ENCODE data around the gene ZNF324B. TPM values are rescaled to one million over a fixed set of nuclear protein-coding genes. Genes with fewer than 3 reads are reported as not detected.

ZNF324B gene
- total and polyA plus RNA-seq, 2 of the 8 experiments (the other 6 are each of a cell fraction or from before 2014, with no cell fraction given): 2.9 to 6.0 TPM

DNA sequence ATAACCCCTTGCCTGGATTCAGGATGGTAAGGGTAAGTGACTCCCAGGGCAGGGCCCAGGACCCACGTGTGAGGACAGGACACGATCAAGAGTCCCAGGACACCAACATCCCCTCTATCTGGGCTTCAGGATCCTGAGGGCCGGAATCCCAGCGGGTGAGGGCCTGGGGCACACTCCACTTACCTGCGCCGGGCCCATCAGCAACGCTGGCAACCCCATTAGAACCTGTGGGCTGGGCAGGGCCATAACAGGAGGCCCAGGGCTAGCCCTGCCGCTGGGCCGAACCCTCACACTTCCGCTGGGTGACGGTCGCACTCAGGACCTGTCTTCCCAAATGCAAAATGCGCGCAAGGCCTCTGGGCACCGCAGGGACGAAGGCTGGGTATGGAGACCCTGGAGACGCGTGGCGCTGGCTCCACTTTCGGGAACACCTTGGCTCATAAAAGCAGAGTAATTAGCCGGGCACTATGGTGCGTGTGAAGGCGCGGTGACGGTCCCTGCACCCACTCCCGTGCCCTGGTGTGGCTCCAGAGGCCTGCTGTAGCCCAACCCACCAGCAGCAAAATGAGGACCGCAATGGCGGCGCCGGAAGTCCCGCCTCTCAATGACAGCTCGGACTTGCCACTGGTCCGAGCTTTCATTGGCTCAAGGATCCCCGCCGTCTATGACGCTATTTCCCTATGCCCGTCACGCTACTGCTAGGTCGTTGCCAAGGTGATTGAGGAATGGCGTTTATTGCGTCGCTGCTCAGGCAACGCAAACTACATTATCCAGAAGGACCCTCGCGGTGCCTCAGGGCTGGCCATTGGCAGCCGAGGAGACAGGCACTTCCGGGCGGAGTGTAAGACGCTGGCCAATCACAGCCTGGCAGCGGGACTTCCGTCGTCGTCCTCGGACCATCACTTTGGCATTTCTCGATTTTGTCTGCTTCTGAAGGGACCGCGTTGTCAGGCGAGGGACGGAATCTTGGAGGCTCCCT is 11.6 kb upstream of the ZNF324B start, which contains the start of gene ZNF132 (continued):
- TF ChIP-seq, protein P1, sequence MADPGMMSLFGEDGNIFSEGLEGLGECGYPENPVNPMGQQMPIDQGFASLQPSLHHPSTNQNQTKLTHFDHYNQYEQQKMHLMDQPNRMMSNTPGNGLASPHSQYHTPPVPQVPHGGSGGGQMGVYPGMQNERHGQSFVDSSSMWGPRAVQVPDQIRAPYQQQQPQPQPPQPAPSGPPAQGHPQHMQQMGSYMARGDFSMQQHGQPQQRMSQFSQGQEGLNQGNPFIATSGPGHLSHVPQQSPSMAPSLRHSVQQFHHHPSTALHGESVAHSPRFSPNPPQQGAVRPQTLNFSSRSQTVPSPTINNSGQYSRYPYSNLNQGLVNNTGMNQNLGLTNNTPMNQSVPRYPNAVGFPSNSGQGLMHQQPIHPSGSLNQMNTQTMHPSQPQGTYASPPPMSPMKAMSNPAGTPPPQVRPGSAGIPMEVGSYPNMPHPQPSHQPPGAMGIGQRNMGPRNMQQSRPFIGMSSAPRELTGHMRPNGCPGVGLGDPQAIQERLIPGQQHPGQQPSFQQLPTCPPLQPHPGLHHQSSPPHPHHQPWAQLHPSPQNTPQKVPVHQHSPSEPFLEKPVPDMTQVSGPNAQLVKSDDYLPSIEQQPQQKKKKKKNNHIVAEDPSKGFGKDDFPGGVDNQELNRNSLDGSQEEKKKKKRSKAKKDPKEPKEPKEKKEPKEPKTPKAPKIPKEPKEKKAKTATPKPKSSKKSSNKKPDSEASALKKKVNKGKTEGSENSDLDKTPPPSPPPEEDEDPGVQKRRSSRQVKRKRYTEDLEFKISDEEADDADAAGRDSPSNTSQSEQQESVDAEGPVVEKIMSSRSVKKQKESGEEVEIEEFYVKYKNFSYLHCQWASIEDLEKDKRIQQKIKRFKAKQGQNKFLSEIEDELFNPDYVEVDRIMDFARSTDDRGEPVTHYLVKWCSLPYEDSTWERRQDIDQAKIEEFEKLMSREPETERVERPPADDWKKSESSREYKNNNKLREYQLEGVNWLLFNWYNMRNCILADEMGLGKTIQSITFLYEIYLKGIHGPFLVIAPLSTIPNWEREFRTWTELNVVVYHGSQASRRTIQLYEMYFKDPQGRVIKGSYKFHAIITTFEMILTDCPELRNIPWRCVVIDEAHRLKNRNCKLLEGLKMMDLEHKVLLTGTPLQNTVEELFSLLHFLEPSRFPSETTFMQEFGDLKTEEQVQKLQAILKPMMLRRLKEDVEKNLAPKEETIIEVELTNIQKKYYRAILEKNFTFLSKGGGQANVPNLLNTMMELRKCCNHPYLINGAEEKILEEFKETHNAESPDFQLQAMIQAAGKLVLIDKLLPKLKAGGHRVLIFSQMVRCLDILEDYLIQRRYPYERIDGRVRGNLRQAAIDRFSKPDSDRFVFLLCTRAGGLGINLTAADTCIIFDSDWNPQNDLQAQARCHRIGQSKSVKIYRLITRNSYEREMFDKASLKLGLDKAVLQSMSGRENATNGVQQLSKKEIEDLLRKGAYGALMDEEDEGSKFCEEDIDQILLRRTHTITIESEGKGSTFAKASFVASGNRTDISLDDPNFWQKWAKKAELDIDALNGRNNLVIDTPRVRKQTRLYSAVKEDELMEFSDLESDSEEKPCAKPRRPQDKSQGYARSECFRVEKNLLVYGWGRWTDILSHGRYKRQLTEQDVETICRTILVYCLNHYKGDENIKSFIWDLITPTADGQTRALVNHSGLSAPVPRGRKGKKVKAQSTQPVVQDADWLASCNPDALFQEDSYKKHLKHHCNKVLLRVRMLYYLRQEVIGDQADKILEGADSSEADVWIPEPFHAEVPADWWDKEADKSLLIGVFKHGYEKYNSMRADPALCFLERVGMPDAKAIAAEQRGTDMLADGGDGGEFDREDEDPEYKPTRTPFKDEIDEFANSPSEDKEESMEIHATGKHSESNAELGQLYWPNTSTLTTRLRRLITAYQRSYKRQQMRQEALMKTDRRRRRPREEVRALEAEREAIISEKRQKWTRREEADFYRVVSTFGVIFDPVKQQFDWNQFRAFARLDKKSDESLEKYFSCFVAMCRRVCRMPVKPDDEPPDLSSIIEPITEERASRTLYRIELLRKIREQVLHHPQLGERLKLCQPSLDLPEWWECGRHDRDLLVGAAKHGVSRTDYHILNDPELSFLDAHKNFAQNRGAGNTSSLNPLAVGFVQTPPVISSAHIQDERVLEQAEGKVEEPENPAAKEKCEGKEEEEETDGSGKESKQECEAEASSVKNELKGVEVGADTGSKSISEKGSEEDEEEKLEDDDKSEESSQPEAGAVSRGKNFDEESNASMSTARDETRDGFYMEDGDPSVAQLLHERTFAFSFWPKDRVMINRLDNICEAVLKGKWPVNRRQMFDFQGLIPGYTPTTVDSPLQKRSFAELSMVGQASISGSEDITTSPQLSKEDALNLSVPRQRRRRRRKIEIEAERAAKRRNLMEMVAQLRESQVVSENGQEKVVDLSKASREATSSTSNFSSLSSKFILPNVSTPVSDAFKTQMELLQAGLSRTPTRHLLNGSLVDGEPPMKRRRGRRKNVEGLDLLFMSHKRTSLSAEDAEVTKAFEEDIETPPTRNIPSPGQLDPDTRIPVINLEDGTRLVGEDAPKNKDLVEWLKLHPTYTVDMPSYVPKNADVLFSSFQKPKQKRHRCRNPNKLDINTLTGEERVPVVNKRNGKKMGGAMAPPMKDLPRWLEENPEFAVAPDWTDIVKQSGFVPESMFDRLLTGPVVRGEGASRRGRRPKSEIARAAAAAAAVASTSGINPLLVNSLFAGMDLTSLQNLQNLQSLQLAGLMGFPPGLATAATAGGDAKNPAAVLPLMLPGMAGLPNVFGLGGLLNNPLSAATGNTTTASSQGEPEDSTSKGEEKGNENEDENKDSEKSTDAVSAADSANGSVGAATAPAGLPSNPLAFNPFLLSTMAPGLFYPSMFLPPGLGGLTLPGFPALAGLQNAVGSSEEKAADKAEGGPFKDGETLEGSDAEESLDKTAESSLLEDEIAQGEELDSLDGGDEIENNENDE (IDR thresholded peaks at IDR 0.05; ENCODE audit: insufficient replicate concordance, low read length): no peak
- TF ChIP-seq EZH2 (IDR thresholded peaks at IDR 0.05; ENCODE audit: low read depth, low read length, severe bottlenecking) (no peak), PHF8 (conservative IDR thresholded peaks at IDR 0.05; ENCODE audit: low read depth, low read length) (peak; percentile 79), CBX5 (IDR thresholded peaks at IDR 0.05; ENCODE audit: low read depth, low read length) (no peak), CHD1 (IDR thresholded peaks at IDR 0.05; ENCODE audit: low read depth, low read length) (no peak), SP4 (IDR thresholded peaks at IDR 0.05; ENCODE audit: low read length) (no peak), JUN (IDR thresholded peaks at IDR 0.05; ENCODE audit: low read depth, low read length) (no peak), POLR2A (IDR thresholded peaks at IDR 0.05; ENCODE audit: control extremely low read depth in 1 of 2, low read depth in 2 of 2, low read length in 2 of 2) (peak in 1 of 2 experiments; percentile 60; a peak in 2 of 3 replicates), GABPA (IDR thresholded peaks at IDR 0.05; ENCODE audit: borderline replicate concordance, insufficient read depth, low read length) (peak; percentile 83; the same call in 1 of the 2 replicates), NRF1 (IDR thresholded peaks at IDR 0.05; ENCODE audit: low read depth, low read length) (no peak)

Data from H1 (cell line).